Neural progenitor cell (in vitro differentiated cells): ENCODE data around the gene ENDOG. TPM values are rescaled to one million over a fixed set of nuclear protein-coding genes. Genes with fewer than 3 reads are reported as not detected.

Source experiments
- DNase-seq: peaks from one replicate; pipeline ENCODE4 v3.0.0-alpha.2; 2016; ENCODE audit warnings: low spot score
- H2AFZ ChIP-seq: fragments of 200-600 bp; sonication (generic); replicated peaks from 2 replicates; pipeline ENCODE4 v1.6.1; 2016; ENCODE audit warnings: antibody characterized with exemption
- H3F3A ChIP-seq: fragments of 200-600 bp; sonication (generic); 2 replicates; pipeline ENCODE4 v1.6.1; 2016; ENCODE audit warnings: antibody characterized with exemption, low read depth
- H3K27ac ChIP-seq: fragments of 200-600 bp; sonication (generic); 2 replicates; pipeline ENCODE4 v1.5.1; 2016; ENCODE audit warnings: mild to moderate bottlenecking
- H3K27me3 ChIP-seq: fragments of 200-600 bp; sonication (generic); 2 replicates; pipeline ENCODE4 v1.6.1; 2016; ENCODE audit warnings: mild to moderate bottlenecking, moderate library complexity
- H3K36me3 ChIP-seq: fragments of 200-600 bp; sonication (generic); 2 replicates; pipeline ENCODE4 v1.5.1; 2016
- H3K4me1 ChIP-seq: fragments of 200-600 bp; sonication (generic); 2 replicates; pipeline ENCODE4 v1.6.1; 2016; ENCODE audit warnings: mixed run types
- H3K4me2 ChIP-seq: fragments of 200-600 bp; sonication (generic); 2 replicates; pipeline ENCODE4 v1.6.1; 2016
- H3K4me3 ChIP-seq: fragments of 200-600 bp; sonication (generic); 2 replicates; pipeline ENCODE4 v1.5.1; 2016
- H3K79me2 ChIP-seq: fragments of 200-600 bp; sonication (generic); 2 replicates; pipeline ENCODE4 v1.6.1; 2016; ENCODE audit warnings: low read depth
- H3K9ac ChIP-seq: fragments of 200-600 bp; sonication (generic); 2 replicates; pipeline ENCODE4 v1.6.1; 2016
- H3K9me3 ChIP-seq: fragments of 200-600 bp; sonication (generic); 2 replicates; pipeline ENCODE4 v1.5.1; 2016; ENCODE audit warnings: low read depth
- H4K20me1 ChIP-seq: fragments of 200-600 bp; sonication (generic); 2 replicates; pipeline ENCODE4 v1.6.1; 2016; ENCODE audit warnings: low read depth
- H3K27ac Mint-ChIP-seq: 3 replicates; pipeline ENCODE4 v1.8.0; 2021; ENCODE audit warnings: mixed read lengths
- H3K27me3 Mint-ChIP-seq: 2 replicates; pipeline ENCODE4 v1.8.0; 2022; ENCODE audit warnings: low read depth, mild to moderate bottlenecking, inconsistent platforms, moderate library complexity, mixed read lengths; ENCODE audit not compliant: insufficient read depth
- H3K36me3 Mint-ChIP-seq: 3 replicates; pipeline ENCODE4 v1.8.0; 2021; ENCODE audit warnings: mixed read lengths
- H3K4me1 Mint-ChIP-seq: 3 replicates; pipeline ENCODE4 v1.8.0; 2021; ENCODE audit warnings: mixed read lengths
- H3K4me3 Mint-ChIP-seq: 3 replicates; pipeline ENCODE4 v1.8.0; 2021; ENCODE audit warnings: mild to moderate bottlenecking, moderate library complexity, mixed read lengths
- H3K9me3 Mint-ChIP-seq: 3 replicates; pipeline ENCODE4 v1.8.0; 2020; ENCODE audit warnings: mixed read lengths
- CTCF ChIP-seq: fragments of 200-600 bp; sonication (generic); IDR thresholded peaks from 2 replicates; pipeline ENCODE4 v1.5.1; 2017; ENCODE audit warnings: antibody characterized with exemption, mild to moderate bottlenecking
- EZH2 ChIP-seq: fragments of 200-600 bp; sonication (generic); IDR thresholded peaks from 2 replicates; pipeline ENCODE4 v1.6.1; 2017; ENCODE audit warnings: antibody characterized with exemption, mild to moderate bottlenecking, moderate library complexity
- EZH2phosphoT487 ChIP-seq: fragments of 200-600 bp; sonication (generic); IDR thresholded peaks from 2 replicates; pipeline ENCODE4 v1.6.1; 2017; ENCODE audit warnings: antibody characterized with exemption
- total RNA-seq: library from RNA; depleted of rRNA; stranded (reverse); fragments of >200 nt; gene quantifications from 2 replicates; pipeline ENCODE4 v1.2.3, GENCODE V29; 2015; ENCODE audit warnings: low replicate concordance

The ENDOG gene
- total RNA-seq, 1 donor from 2014 or later: 3.2 TPM

DNA sequence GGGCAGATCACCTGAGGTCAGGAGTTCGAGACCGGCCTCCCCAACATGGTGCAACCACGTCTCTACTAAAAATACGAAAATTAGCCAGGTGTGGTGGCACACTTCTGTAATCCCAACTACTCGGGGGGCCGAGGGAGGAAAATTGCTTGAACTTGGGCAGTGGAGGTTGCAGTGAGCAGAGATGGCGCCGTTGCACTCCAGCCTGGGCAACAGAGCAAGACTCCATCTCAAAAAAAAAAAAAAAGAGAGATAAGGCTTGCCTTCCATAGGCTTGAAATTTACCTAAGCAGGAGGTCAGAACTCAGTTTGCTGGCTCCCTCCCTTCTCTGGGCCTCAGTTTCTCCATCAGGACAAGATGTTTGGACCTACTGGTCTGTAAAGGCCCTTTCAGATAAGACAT, 10.0 kb downstream of the ENDOG start:
- H3K27ac Mint-ChIP-seq: no peak overlapping the region
- peaks cover 14% of the 10 kb centered on the region for H3K4me1 Mint-ChIP-seq
- no peaks in the 10 kb centered on the region for H3K36me3 ChIP-seq
- peak overlapping the region; percentile 96 for H3K4me3 Mint-ChIP-seq
- H3K4me2 ChIP-seq: peak overlapping the region; percentile 97
- TF ChIP-seq CTCF: no peak
- TF ChIP-seq EZH2: no peak
- TF ChIP-seq EZH2phosphoT487: no peak
- H3K9ac ChIP-seq: no peak overlapping the region
- H3K9me3 ChIP-seq: no peaks in the 10 kb centered on the region
- peaks cover 6% of the 10 kb centered on the region for H3K4me1 ChIP-seq
- peak overlapping the region; percentile 96 for H3K4me3 ChIP-seq
- peaks cover 5% of the 10 kb centered on the region for H3K27me3 Mint-ChIP-seq
- peaks cover 19% of the 10 kb centered on the region for H3K79me2 ChIP-seq
- peaks cover 9% of the 10 kb centered on the region for H3K36me3 Mint-ChIP-seq
- no peak for DNase-seq
- no peak overlapping the region for H3K27ac ChIP-seq
- H2AFZ ChIP-seq: no peak overlapping the region
- H4K20me1 ChIP-seq: peaks cover 2% of the 10 kb centered on the region
- no peaks in the 10 kb centered on the region for H3K27me3 ChIP-seq
- H3K9me3 Mint-ChIP-seq: no peaks in the 10 kb centered on the region
- H3F3A ChIP-seq: peaks cover 6% of the 10 kb centered on the region

- Histone ChIP-seq H3K4me1 (peaks cover 6% of the 10 kb centered on the region), H2AFZ (peak overlapping the region; percentile 89), H4K20me1 (peaks cover 2% of the 10 kb centered on the region), H3K27me3 (no peaks in the 10 kb centered on the region), H3K4me3 (peak overlapping the region; percentile 96), H3K4me2 (peak overlapping the region; percentile 97), H3K9me3 (no peaks in the 10 kb centered on the region), H3F3A (peaks cover 6% of the 10 kb centered on the region), H3K79me2 (peaks cover 19% of the 10 kb centered on the region), H3K36me3 (no peaks in the 10 kb centered on the region), H3K27ac (no peak overlapping the region), H3K9ac (peak overlapping the region; percentile 76)
- no peak for TF ChIP-seq CTCF
- no peak for TF ChIP-seq EZH2
- Mint-ChIP-seq H3K27ac (peak overlapping the region; percentile 60), H3K36me3 (peaks cover 9% of the 10 kb centered on the region), H3K4me1 (peaks cover 14% of the 10 kb centered on the region), H3K4me3 (peak overlapping the region; percentile 96), H3K27me3 (peaks cover 5% of the 10 kb centered on the region), H3K9me3 (no peaks in the 10 kb centered on the region)
- DNase-seq: no peak
These were observed 10.6 kb downstream of the ENDOG start for GRCh38 chr9:128828719-128829452.

DNA sequence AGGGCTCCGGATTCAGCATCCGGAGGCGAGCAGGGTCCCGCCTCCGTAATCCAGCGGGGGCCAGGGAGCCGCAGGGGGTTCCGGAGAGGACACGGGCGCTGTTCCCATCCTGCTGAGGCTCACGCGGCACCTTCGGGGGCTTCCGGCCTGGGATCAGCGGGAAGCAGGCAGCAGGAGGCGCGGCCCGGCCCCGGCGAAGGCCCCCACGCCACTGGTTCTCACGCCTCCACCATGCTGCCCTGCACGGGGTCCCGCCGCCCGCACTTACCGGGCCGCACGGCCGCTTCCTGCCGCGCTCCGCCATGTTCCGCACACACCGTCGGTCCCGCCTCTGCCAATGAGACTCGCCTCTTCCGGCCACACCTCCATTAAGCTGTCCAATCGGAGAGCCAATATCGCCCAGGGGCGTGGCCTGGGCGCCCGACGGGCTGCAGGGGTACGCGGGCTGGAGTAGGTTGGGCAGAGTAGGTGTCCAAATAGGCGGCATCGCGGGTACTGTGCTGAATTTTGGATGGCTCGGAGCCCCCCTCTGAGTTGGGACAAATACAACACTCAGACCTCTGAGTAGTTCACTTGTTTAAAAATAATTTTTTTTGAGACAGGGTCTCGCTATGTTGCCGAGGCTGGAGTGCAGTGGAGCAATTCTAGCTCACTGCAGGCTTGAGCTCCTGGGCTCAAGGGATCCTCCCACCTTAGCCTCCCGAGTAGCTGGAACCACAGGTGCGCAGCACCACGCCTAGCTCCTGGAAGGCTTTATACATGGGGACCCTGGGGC, 11.4 kb downstream of the ENDOG start, which contains the start of gene SPOUT1:
Gene SPOUT1 (minus strand): TSS at position 318 of the 775 bp plus-strand sequence. CDS start 14 bp downstream, at position 304.
- peak within 1 kb of the TSS; percentile 96 for H3K4me3 ChIP-seq
- no peaks in the 10 kb centered on the region for H3K9me3 Mint-ChIP-seq
- H3K36me3 Mint-ChIP-seq: peaks cover 11% of the 10 kb centered on the region
- H3K27ac Mint-ChIP-seq: peak within 1 kb of the TSS; percentile 60
- peaks cover 6% of the 10 kb centered on the region for H3F3A ChIP-seq
- DNase-seq: peak; percentile 97
- peaks cover 2% of the 10 kb centered on the region for H4K20me1 ChIP-seq
- H3K36me3 ChIP-seq: no peaks in the 10 kb centered on the region
- H3K27me3 Mint-ChIP-seq: peaks cover 5% of the 10 kb centered on the region
- no peaks in the 10 kb centered on the region for H3K9me3 ChIP-seq
- H2AFZ ChIP-seq: peak within 1 kb of the TSS; percentile 89
- H3K9ac ChIP-seq: peak within 1 kb of the TSS; percentile 76
- H3K4me1 ChIP-seq: peaks cover 6% of the 10 kb centered on the region
- H3K4me2 ChIP-seq: peak within 1 kb of the TSS; percentile 97
- H3K4me1 Mint-ChIP-seq: peaks cover 14% of the 10 kb centered on the region
- H3K27ac ChIP-seq: no peak within 1 kb of the TSS
- H3K4me3 Mint-ChIP-seq: peak within 1 kb of the TSS; percentile 96
- no peak for TF ChIP-seq EZH2
- no peak for TF ChIP-seq EZH2phosphoT487
- no peak for TF ChIP-seq CTCF
- H3K27me3 ChIP-seq: no peaks in the 10 kb centered on the region
- peaks cover 19% of the 10 kb centered on the region for H3K79me2 ChIP-seq
